Rectal smooth muscle tissue (tissue), 1 donor: ENCODE data around the gene GSE1.

Source experiments
- H3K27ac ChIP-seq: one replicate; pipeline ENCODE4 v1.7.0; 2013; ENCODE audit warnings: low read depth, low read length, inconsistent platforms
- H3K27me3 ChIP-seq: one replicate; pipeline ENCODE4 v1.7.0; 2013; ENCODE audit warnings: low read length; ENCODE audit not compliant: control insufficient read depth, insufficient read depth
- H3K36me3 ChIP-seq: one replicate; pipeline ENCODE4 v1.7.0; 2013; ENCODE audit warnings: low read length; ENCODE audit not compliant: control insufficient read depth, insufficient read depth
- H3K4me1 ChIP-seq: one replicate; pipeline ENCODE4 v1.7.0; 2013; ENCODE audit warnings: low read length; ENCODE audit not compliant: control insufficient read depth, insufficient read depth
- H3K4me3 ChIP-seq: one replicate; pipeline ENCODE4 v1.7.0; 2013; ENCODE audit warnings: low read length
- H3K9ac ChIP-seq: one replicate; pipeline ENCODE4 v1.7.0; 2013; ENCODE audit warnings: low read length

Gene GSE1

GRCh38 chr16:85632709-85633437 is 19.8 kb downstream of the GSE1 start:
- Histone ChIP-seq H3K27ac (no peak overlapping the region), H3K9ac (no peak overlapping the region), H3K4me3 (no peak overlapping the region), H3K36me3 (peaks cover 4% of the 10 kb centered on the region), H3K4me1 (peaks cover 5% of the 10 kb centered on the region), H3K27me3 (no peaks in the 10 kb centered on the region)

DNA sequence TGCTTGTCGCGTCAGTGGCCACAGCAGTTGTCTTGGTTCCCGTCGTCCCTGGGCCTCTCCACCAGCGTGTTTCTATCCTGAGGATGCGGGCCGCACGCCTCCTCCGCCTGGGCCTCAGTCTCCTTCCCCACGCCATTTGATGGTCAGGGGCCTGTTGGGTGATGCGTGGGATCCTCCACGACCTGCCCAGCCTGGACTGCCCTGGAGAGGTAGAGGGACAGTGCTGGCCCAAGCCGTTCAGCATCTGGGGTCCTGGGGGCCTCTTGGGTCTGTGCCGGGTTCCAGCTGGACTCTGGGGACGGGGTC is 20.3 kb downstream of the GSE1 start:
- H3K4me1 ChIP-seq = peaks cover under 1% of the 10 kb centered on the region
- H3K4me3 ChIP-seq = no peak overlapping the region
- peaks cover 4% of the 10 kb centered on the region for H3K36me3 ChIP-seq
- H3K27ac ChIP-seq = no peak overlapping the region
- H3K9ac ChIP-seq = no peak overlapping the region
- H3K27me3 ChIP-seq = no peaks in the 10 kb centered on the region

DNA sequence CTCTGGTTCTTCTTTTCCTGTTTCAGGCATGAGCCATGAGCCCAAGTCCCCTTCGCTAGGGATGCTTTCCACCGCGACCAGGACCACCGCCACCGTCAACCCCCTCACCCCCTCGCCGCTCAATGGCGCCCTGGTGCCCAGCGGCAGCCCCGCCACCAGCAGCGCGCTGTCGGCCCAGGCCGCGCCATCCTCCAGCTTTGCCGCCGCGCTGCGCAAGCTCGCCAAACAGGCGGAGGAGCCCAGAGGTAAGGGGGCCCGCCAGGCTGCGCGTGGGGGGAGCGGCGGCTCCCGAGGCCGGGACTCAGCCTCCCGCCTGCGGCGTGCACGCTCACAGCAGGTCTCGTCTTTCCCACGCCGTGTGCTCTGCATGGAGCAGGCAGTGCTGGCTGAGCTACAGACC is 20.8 kb downstream of the GSE1 start:
- Histone ChIP-seq H3K36me3 (peaks cover 4% of the 10 kb centered on the region), H3K4me3 (no peak overlapping the region), H3K27me3 (no peaks in the 10 kb centered on the region), H3K9ac (no peak overlapping the region), H3K27ac (no peak overlapping the region), H3K4me1 (no peaks in the 10 kb centered on the region)

DNA sequence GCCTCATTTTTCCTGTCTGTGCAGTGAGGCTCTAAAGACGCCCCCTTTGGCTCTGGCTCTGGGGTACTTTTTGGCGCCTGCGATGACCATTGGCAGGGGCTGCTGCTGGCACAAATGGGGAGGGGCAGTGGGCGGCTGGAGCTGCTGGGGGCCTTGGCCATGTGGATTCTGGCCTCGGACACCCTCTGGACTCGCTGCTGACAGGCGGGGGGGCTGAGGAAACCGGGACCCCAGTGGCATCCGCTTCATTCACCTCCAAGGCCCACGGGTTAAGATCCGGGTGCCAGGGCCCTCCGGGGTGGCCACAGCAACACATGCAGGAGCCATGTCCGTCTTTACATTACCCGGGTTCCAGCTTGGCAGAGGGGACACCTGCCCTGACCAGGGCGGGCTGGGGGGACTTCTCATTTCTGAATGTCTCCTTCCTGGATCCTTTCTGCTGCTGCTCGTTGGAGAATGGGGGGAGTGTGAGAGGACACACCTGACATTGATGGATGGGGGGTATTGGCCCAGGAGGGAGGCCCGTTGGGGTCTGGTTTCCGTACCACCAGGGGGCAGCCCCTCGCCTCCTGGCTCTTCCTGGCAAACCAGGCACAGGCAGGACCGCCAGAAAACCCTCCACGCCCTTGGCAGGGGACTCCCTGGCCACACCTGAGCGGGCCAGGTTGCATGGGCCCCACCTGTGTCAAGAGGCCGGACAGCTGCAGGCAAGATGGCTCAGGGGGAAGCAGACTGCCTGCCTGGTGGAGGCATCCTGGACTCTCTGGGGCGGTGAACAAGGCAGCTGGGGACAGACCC is 21.8 kb downstream of the GSE1 start:
- Histone ChIP-seq H3K36me3 (no peaks in the 10 kb centered on the region), H3K9ac (no peak overlapping the region), H3K4me3 (no peak overlapping the region), H3K27ac (no peak overlapping the region), H3K4me1 (peaks cover 5% of the 10 kb centered on the region), H3K27me3 (no peaks in the 10 kb centered on the region)

GRCh38 chr16:85635545-85636140 is 22.5 kb downstream of the GSE1 start:
- Histone ChIP-seq H3K9ac (no peak overlapping the region), H3K27me3 (no peaks in the 10 kb centered on the region), H3K4me3 (no peak overlapping the region), H3K36me3 (no peaks in the 10 kb centered on the region), H3K4me1 (peaks cover 5% of the 10 kb centered on the region), H3K27ac (no peak overlapping the region)

DNA sequence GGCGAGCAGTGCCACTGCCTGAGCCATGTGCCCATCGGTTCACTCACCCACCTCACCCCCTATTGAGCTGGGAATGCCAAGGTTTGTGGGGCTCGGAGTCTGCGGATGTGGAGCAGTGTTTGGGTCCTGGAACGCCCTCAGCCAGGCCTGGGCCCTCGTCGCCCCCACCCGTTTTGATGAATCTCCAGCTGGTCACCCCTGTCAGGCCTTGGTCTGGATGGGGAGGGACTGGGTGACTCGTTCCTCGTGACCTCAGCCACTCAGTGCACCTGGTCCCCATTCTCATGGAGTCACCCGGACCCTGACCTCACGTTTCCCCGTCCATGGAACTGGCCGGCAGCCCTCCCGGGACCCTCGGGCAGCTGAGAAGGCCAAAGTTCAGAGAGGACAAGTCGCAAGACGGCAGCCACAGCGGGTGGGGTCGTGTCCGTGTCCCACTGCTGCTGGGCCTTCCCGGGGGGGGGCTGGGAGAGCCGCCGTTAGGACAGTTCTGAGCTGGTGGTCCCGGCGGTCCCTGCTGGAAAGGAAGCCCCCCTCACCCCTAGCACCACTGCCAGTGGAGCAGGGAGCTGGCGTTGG is 23.2 kb downstream of the GSE1 start:
- Histone ChIP-seq H3K27ac (no peak overlapping the region), H3K4me3 (no peak overlapping the region), H3K36me3 (no peaks in the 10 kb centered on the region), H3K27me3 (no peaks in the 10 kb centered on the region), H3K4me1 (peaks cover 5% of the 10 kb centered on the region), H3K9ac (no peak overlapping the region)

DNA sequence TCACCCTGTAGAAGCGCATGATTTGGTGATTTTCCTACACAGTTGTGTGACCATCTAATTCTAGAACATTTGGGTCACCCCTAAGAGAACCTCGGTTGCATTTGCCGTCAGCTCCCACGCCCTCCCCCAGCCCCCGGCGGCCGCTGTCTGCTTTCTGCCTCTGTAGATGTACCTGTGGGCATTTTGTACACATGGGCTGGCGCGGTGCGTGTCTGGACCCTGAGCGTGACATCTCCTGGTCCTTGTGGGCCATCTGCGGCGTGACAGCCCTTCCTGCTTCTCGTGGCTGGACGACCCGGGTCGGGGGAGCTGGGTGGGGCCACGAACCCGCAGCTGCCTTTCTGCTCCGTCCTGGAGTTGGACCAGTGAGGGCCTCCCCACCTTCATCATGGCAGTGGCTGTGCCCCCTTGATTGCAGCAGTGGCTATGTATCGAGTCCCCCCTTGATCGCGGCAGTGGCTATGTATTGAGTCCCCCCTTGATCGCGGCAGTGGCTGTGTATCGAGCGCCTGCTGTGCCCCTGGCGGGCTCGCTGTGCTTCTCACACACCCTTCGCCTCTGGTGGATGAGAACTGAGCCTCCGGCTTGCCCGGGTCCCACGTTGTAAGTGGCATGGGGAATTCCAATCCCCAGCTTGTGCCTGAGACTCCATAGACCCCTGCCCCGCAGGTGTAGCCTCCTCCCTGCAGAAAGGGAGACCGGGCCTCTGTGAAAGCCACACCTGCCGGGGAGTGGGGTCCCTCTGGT is 24.1 kb downstream of the GSE1 start:
- Histone ChIP-seq H3K9ac (no peak overlapping the region), H3K36me3 (no peaks in the 10 kb centered on the region), H3K4me3 (no peak overlapping the region), H3K27ac (no peak overlapping the region), H3K4me1 (peaks cover 5% of the 10 kb centered on the region), H3K27me3 (no peaks in the 10 kb centered on the region)

- Histone ChIP-seq H3K9ac (no peak overlapping the region), H3K27ac (no peak overlapping the region), H3K27me3 (no peaks in the 10 kb centered on the region), H3K36me3 (no peaks in the 10 kb centered on the region), H3K4me3 (no peak overlapping the region), H3K4me1 (peaks cover 5% of the 10 kb centered on the region)
Measured at GRCh38 chr16:85637808-85638647, 24.9 kb downstream of the GSE1 start.

GRCh38 chr16:85638695-85639409 is 25.7 kb downstream of the GSE1 start:
- peak overlapping the region; percentile 21 for H3K27ac ChIP-seq
- no peak overlapping the region for H3K9ac ChIP-seq
- no peaks in the 10 kb centered on the region for H3K36me3 ChIP-seq
- peaks cover 5% of the 10 kb centered on the region for H3K4me1 ChIP-seq
- no peaks in the 10 kb centered on the region for H3K27me3 ChIP-seq
- H3K4me3 ChIP-seq = no peak overlapping the region

- H3K4me1 ChIP-seq = peaks cover 5% of the 10 kb centered on the region
- H3K4me3 ChIP-seq = no peak overlapping the region
Measured at GRCh38 chr16:85639529-85640253, 26.6 kb downstream of the GSE1 start.

DNA sequence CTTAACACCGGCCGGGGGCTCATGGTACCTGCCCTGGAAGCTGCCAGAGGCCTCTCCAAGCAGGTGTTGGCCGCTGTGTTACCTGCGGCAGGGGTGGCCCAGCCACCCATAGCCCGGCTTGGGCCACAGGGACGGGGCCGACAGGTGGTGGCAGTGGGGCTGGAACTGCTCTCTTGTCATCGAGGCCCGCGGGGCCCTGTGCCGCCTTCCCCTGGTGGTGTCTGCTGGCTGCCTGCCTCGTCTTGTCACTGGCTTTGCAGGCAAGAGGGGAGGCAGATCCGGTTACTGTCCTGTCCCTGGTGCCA is 27.1 kb downstream of the GSE1 start:
- peaks cover 5% of the 10 kb centered on the region for H3K4me1 ChIP-seq
- no peaks in the 10 kb centered on the region for H3K27me3 ChIP-seq
- H3K36me3 ChIP-seq = no peaks in the 10 kb centered on the region
- H3K27ac ChIP-seq = peak overlapping the region; percentile 24
- H3K4me3 ChIP-seq = no peak overlapping the region
- H3K9ac ChIP-seq = no peak overlapping the region

More at GRCh38 chr16:85639529-85640253, 26.6 kb downstream of the GSE1 start:
- Histone ChIP-seq H3K27me3 (no peaks in the 10 kb centered on the region), H3K36me3 (no peaks in the 10 kb centered on the region), H3K27ac (peak overlapping the region; percentile 24), H3K9ac (no peak overlapping the region)
